ENCODE measurements around the gene DENND1B.
"Not testable (repeated sequence)": the region's sequence is repeated elsewhere in the genome, so short reads cannot be mapped to it uniquely, and the experiment has no call there.

DENND1B gene

GRCh38 chr1:197740992-197741391 lies 34.3 kb downstream of the DENND1B start:
- no peak for DNase-seq

- no peak for DNase-seq
Observed at GRCh38 chr1:197738927-197739326, 36.4 kb downstream of the DENND1B start.

GRCh38 chr1:197737916-197738315 lies 37.4 kb downstream of the DENND1B start:
- DNase-seq, result no peak

- no peak for DNase-seq
Observed at GRCh38 chr1:197736685-197737084, 38.6 kb downstream of the DENND1B start.

DNA sequence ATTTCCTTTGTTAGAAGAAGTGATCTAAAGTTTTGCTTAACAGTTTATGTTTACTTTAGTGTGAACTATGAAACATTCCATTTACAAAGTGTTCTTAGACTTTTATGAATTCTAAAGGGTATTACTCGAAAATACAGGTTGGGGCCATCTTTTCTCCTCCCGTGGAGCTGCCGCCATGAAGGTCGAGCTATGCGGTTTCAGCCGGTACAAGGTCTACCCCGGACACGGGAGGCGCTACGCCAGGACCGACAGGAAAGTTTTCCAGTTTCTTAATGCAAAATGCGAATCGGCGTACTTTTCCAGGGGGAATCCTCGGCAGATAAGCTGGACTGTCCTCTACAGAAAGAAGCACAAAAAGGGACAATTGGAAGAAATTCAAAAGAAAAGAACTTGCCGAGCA lies 39.8 kb downstream of the DENND1B start:
- no peak for DNase-seq

- no peak for DNase-seq
Observed at GRCh38 chr1:197733324-197733723, 42.0 kb downstream of the DENND1B start.

DNA sequence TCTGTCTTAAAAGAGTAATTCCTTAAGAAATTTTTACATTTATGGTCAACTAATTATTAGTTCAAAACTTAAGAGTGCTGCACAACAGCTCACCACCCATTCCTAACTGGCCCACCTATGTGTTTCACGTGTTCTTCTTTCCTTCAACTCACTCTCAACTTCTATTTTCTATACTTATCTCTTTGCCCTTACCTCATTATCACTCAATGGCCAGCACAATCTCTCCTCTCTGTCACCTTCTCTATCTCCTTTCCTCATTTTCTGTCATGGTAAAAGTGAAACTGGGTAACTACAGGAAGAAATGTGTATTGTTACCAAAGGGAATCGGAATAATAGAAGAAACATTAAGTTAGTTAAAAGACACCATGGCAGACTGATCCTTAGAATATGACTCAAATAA lies 43.1 kb downstream of the DENND1B start:
- no peak for DNase-seq

- DNase-seq, result no peak
Observed at GRCh38 chr1:197731449-197731848, 43.8 kb downstream of the DENND1B start.

DNA sequence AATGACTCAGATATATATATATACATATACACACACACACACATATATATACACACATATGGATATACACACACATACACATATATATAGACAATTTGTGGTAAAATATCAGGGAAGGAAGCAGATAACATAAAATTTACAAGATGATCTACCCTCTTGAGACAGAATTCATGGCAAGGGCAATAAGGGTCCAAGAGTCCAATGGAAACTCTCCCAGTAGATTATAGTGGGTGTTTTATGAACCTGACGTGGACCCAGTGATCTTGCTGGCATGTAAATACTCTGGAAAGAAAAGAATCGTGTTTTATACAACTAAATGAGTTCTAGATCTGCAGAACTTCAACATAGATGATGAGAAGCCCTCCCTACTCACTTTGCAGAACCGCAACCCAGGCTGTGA lies 49.3 kb downstream of the DENND1B start:
- DNase-seq, result no peak

- no peak for DNase-seq
Observed at GRCh38 chr1:197725044-197725443, 50.2 kb downstream of the DENND1B start.

DNA sequence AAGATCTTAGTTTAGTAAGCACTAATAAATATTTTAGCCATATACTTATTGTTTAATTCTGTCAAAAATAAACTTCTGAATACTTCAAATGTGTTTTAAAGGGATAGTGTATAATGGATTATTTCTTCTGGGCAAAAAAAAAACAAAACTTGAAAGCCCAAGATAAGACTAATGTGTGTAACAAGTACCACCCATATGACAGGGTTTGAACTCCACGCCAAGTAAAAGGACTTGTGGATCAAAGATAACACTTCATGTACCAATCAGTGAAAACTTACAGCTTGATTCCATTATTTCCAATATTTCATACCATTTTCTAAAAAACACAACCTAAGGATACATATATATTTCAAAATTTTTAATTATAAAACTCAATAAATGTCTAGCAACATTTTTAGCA lies 59.5 kb downstream of the DENND1B start:
- DNase-seq, result no peak

DNA sequence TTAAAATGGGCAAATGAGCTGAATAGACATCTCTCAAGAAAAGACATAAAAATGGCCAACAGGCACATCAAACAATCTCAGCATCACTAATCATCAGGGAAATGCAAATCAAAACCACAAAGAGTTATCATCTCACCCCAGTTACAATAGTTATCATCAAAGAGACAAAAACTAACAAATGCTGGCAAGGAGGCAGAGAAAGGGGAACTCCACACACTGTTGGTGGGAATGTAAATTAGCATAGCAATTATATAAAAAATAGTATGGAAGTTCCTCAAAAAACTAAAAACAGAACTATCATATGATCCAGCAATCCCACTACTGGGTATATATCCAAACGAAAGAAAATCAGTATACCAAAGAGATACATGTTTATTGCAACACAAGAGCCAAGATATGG lies 68.7 kb downstream of the DENND1B start:
- no peak for DNase-seq

DNA sequence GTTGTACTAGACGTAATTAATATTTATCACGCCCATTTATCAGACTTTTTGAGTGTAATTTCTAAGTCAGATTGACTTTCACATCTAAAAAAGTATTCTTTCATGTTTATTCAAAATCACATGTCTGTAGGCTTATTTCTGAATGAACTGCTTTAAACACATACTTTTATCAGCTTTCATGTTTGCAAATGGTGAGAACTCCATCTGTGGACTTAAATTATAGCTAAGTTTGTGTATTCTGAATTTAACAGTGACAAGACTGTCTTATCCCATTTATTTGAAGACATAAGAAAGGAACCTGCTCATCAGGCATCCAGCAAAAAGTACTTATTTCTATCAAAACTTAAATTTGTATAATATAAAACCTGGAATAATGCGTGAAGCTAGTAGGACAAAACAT lies 69.3 kb downstream of the DENND1B start:
- DNase-seq, result no peak

- DNase-seq, result not testable (repeated sequence)
Observed at GRCh38 chr1:197700688-197701087, 74.6 kb downstream of the DENND1B start.

GRCh38 chr1:197696372-197696771 lies 78.9 kb downstream of the DENND1B start:
- no peak for DNase-seq

GRCh38 chr1:197695961-197696360 lies 79.3 kb downstream of the DENND1B start:
- DNase-seq, result no peak

DNA sequence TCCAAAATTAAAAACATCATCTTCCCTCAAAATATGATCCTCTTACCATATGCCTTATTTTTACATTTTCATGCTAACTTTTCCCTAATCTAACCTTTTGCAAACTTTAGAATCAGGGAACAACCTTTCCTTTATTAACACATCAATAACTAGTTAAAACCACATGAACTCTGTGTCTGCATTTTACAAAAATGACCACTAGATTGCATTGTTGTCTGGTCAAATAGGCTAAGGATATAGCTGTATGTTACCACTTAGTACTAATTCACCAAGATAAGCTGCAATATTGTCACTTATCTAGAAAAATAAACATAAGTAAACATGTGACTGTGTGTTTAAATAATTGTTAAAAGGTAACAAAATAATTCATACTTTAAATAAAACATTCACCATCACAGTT lies 82.3 kb downstream of the DENND1B start:
- no peak for DNase-seq

GRCh38 chr1:197691816-197692215 lies 83.5 kb downstream of the DENND1B start:
- DNase-seq, result no peak

GRCh38 chr1:197690074-197690473 lies 85.2 kb downstream of the DENND1B start:
- DNase-seq, result no peak

DNA sequence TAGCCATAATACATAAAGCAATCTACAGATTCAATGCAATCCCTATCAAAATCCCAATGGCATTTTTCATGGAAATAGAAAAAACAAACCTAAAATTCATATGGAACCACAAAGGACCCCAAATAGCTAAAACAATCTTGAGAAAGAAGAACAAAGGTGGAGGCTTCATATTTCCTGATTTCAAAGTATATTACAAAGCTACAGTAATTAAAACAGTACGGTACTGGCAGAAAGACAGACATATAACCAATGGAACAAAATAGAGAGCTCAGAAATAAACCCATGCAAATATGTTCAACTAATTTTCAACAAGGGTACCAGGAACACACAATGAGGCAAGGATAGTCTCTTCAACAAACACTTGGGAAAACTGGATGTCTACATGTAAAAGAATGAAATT lies 87.0 kb downstream of the DENND1B start:
- DNase-seq, result no peak

GRCh38 chr1:197686702-197687355 lies 88.5 kb downstream of the DENND1B start:
- no peak for DNase-seq

DNA sequence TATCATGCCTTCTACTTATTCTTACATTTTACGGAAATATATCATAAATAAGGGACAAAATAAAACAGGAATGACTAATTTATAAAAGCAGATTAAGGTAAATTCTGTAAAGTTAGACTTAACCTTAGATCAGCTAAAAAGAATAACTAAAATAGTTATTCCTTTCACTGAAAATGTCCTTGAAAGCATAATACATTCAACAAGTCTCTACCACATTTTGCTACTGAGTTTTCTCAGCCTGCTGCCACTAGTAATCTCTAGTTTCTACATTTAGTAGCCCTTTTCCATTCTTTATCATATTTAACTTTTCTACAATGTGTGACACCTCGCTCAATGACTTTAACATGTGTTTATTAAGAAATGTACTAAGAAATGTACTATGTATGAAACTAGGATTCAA lies 89.0 kb downstream of the DENND1B start:
- DNase-seq, result no peak

GRCh38 chr1:197685785-197686184 lies 89.5 kb downstream of the DENND1B start:
- DNase-seq, result no peak

- no peak for DNase-seq
Observed at GRCh38 chr1:197683895-197684553, 91.3 kb downstream of the DENND1B start.

DNA sequence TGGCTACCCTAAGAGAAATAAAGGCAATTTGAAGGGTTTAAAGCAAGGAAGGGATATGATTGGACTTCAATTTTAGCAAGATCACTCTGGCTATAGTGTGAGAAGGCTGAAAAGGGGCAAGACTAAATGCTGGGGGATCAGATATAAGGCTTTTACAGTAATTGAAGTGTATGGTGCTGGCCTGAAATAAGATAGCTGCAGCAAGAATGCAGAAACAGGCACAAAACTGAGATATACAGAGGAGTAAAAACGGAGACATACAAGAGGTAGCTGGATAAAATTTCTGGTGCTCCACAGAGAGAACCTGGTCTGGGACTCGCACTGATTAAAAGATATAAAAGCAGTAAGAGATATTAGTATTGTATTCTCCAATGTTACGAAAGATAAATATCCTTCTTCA lies 92.0 kb downstream of the DENND1B start:
- DNase-seq, result no peak

Measured in right forelimb (tissue), 1 donor.